Body of pancreas (tissue), 4 donors: ENCODE measurements around the gene ARSB. TPM values are rescaled to one million over a fixed set of nuclear protein-coding genes. Genes with fewer than 3 reads are reported as not detected.

Experiments
- ATAC-seq: fragments of 150-250 bp; one replicate; pipeline ENCODE4 v1.9.1; 2016
- DNase-seq, 4 donors: peaks; one replicate each; pipeline ENCODE4 v3.0.0-alpha.2; 2019
- H3K27ac ChIP-seq, 4 donors: fragments of 200-600 bp; sonication (generic); 1 replicate in 3 of 4; 2 replicates in 1 of 4; pipeline versions ENCODE4 v1.5.1 to v1.6.1; 2016 to 2019; ENCODE audit warnings: mild to moderate bottlenecking in 1 of 4, mixed read lengths in 1 of 4, moderate library complexity in 1 of 4
- H3K27me3 ChIP-seq, 2 donors: fragments of 200-600 bp; sonication (generic); one replicate each; pipeline ENCODE4 v1.6.0; 2016; ENCODE audit warnings: mild to moderate bottlenecking in 1 of 2
- H3K36me3 ChIP-seq, 2 donors: fragments of 200-600 bp; sonication (generic); replicated peaks in 1 of 2; 2 replicates each; pipeline ENCODE4 v1.5.1; 2016; ENCODE audit warnings: low read depth in 2 of 2; ENCODE audit not compliant: insufficient read depth in 1 of 2
- H3K4me1 ChIP-seq: fragments of 200-600 bp; sonication (generic); one replicate; pipeline ENCODE4 v1.6.0; 2016
- H3K4me3 ChIP-seq, 2 donors: fragments of 200-600 bp; sonication (generic); 1 replicate in 1 of 2; 2 replicates in 1 of 2; pipeline ENCODE4 v1.5.1; 2016 to 2019
- H3K9me3 ChIP-seq, 3 donors: fragments of 200-600 bp; sonication (generic); 1 replicate in 2 of 3; 2 replicates in 1 of 3; pipeline ENCODE4 v1.5.1; 2016
- POLR2A ChIP-seq, 3 donors: fragments of 450-650 bp; IDR thresholded peaks; one replicate each; pipeline ENCODE4 v1.6.1; 2016; ENCODE audit warnings: antibody characterized with exemption in 3 of 3, mild to moderate bottlenecking in 2 of 3
- WGBS, 2 donors: methylation state at CpG; one replicate each; pipeline ENCODE4 v1.1.5; 2017; 5-methylcytosine and 5-hydroxymethylcytosine counted together
- intact Hi-C: fragments of 100-400 bp; cut with DNase I; formaldehyde crosslinking; loops from one replicate; pipeline ENCODE4 v1.15.1; 2023
- total RNA-seq, 2 donors: library from RNA; depleted of rRNA; stranded (reverse); fragments of >200 nt; gene quantifications; one replicate each; pipeline ENCODE4 v1.1.0, GENCODE V29; 2016
- TF ChIP-seq, protein P1 (sequence below), 7 experiments: fragments of 450-650 bp in 4 of 7; fragments of 200-600 bp in 3 of 7; sonication (generic) in 3 of 7; IDR thresholded peaks; one replicate each; pipeline ENCODE4 v1.5.1; 2016 to 2019; ENCODE audit warnings: antibody characterized with exemption in 7 of 7

The ARSB gene
- total RNA-seq, 2 donors from 2014 or later = 9.9 to 12.2 TPM

DNA sequence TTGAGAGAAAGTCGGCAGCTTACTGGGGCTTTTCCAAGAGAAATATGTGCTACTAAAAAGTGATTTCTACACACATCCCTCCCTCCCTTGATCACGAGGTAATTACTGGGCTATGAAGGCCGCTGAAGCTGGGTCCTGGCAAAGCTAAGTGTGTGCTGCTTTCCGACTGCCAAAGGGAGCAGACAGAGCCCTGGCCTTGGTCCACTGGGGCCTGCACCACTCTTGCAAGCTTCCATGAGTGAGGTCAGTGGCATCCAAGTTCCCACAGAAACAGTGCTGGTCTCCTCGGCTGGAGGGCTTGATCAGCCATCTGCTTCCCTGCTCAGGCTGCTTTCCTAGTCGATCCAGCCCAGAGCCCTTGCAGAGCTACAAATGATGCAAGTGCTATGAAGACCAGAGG, 181.8 kb downstream of the ARSB start:
- intact Hi-C loops = no loop called here
- H3K4me1 ChIP-seq = no peaks in the 10 kb centered on the region
- ATAC-seq (peak; percentile 56), DNase-seq (peak; percentile 15 to 43 (median 41))
- no peaks in the 10 kb centered on the region for H3K27me3 ChIP-seq
- H3K9me3 ChIP-seq = no peaks in the 10 kb centered on the region
- no peak overlapping the region for H3K4me3 ChIP-seq
- TF ChIP-seq, protein P1, sequence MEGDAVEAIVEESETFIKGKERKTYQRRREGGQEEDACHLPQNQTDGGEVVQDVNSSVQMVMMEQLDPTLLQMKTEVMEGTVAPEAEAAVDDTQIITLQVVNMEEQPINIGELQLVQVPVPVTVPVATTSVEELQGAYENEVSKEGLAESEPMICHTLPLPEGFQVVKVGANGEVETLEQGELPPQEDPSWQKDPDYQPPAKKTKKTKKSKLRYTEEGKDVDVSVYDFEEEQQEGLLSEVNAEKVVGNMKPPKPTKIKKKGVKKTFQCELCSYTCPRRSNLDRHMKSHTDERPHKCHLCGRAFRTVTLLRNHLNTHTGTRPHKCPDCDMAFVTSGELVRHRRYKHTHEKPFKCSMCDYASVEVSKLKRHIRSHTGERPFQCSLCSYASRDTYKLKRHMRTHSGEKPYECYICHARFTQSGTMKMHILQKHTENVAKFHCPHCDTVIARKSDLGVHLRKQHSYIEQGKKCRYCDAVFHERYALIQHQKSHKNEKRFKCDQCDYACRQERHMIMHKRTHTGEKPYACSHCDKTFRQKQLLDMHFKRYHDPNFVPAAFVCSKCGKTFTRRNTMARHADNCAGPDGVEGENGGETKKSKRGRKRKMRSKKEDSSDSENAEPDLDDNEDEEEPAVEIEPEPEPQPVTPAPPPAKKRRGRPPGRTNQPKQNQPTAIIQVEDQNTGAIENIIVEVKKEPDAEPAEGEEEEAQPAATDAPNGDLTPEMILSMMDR (IDR thresholded peaks at IDR 0.05) = no peak
- no peak for TF ChIP-seq POLR2A (IDR thresholded peaks at IDR 0.05)
- H3K27ac ChIP-seq = no peak overlapping the region
- no peaks in the 10 kb centered on the region for H3K36me3 ChIP-seq
- 75 to 80% methylated on average over 6 of the region's 6 CpGs for WGBS, 2 donors

DNA sequence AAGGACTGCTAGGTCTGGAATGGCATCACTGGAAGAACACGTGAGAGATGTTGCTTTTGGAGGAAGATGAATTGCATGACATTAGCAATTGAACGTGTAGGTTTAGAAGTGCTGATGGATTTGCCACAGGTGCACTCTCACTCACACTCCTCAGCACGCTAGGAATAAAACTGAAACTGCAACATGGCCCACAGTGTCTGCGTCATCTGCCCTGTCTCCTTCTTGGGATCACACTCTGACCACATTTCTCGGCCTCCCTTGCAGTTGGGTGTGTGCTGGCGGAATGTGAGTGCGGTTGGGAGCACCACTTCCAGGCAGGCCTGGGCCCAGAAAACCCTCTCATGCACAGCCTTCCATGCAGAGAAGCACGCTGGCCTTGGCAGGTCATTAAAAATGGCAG, 183.7 kb downstream of the ARSB start:
- WGBS, 2 donors = 88 to 91% methylated on average over 6 to 8 of the region's 8 CpGs
- no peak for TF ChIP-seq POLR2A (IDR thresholded peaks at IDR 0.05)
- TF ChIP-seq, protein P1 (IDR thresholded peaks at IDR 0.05) = no peak

DNA sequence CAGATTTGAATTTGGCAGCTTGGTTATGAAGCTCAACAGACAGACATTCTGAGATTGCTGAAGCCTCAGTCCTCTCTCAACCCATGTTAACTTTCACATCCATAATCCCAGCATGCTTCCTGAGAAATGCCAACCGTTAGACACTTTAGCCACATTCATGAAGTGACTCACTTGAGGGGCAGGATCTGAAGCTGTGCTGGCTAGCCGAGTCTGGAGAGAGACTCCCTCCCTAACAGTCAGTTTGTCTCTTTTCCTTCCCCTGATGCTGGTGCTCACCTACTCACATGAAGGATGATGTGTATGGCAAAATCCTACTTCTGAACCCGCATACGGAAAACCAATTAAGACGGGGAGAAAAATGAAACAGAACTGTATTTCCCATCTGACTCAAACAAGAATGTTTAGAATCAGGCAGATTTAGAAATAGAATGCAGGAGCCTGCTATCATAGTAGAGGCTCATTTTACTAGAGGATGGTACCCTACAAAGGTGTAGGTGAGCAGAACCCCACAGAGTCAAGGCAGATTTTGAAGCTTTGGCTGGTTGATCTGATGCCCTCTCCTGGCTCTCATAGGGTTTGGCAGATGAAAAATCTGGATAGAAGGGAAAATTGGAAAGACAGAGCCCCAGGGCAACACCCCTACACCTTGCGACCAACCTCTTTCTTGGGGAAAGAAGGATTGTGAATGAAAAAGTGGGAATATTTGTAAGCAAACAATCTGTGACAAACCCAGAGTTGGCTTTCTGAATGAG, 185.7 kb downstream of the ARSB start:
- TF ChIP-seq, protein P1 (IDR thresholded peaks at IDR 0.05) = no peak
- no peak for TF ChIP-seq POLR2A (IDR thresholded peaks at IDR 0.05)
- Histone ChIP-seq H3K9me3 (no peaks in the 10 kb centered on the region), H3K27me3 (no peaks in the 10 kb centered on the region), H3K4me3 (no peak overlapping the region), H3K36me3 (no peaks in the 10 kb centered on the region), H3K4me1 (no peaks in the 10 kb centered on the region), H3K27ac (no peak overlapping the region)
- DNase-seq (no peak), ATAC-seq (no peak)
- intact Hi-C loops = no loop called here
- 92 to 96% methylated on average over 6 of the region's 6 CpGs for WGBS, 2 donors

More for the DNA sequence above, 183.7 kb downstream of the ARSB start:
- Histone ChIP-seq H3K4me3 (no peak overlapping the region), H3K36me3 (no peaks in the 10 kb centered on the region), H3K27ac (no peak overlapping the region), H3K4me1 (no peaks in the 10 kb centered on the region), H3K27me3 (no peaks in the 10 kb centered on the region), H3K9me3 (no peaks in the 10 kb centered on the region)
- ATAC-seq (no peak), DNase-seq (no peak)
- intact Hi-C loops = no loop called here

DNA sequence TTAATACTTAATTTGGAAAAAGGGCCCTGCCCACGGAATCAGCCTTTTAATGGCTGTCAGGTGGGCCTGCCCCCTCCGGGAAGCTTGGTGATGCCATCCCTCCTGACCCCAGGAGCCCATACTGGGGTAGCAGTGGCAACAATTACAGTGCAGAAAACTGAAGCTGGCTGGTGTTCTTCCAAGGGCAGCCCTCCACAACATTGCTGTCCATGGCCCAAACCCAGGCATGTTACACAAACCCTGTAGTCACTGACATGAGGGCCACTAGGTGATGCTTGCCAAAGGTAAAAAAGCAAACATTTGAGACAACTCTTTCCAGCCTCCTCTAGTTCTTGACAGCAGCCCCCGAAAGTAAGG, 186.5 kb downstream of the ARSB start:
- 86 to 96% methylated on average over 3 of the region's 3 CpGs for WGBS, 2 donors
- H3K36me3 ChIP-seq = no peaks in the 10 kb centered on the region
- no peak overlapping the region for H3K4me3 ChIP-seq
- H3K4me1 ChIP-seq = no peaks in the 10 kb centered on the region
- ATAC-seq = no peak
- no peak for TF ChIP-seq POLR2A (IDR thresholded peaks at IDR 0.05)
- TF ChIP-seq, protein P1 (IDR thresholded peaks at IDR 0.05) = no peak
- H3K27me3 ChIP-seq = no peaks in the 10 kb centered on the region
- H3K9me3 ChIP-seq = no peaks in the 10 kb centered on the region
- H3K27ac ChIP-seq = no peak overlapping the region
- intact Hi-C loops = no loop called here
- DNase-seq = no peak
